NT2/D1 (cell line): ENCODE measurements around the gene GTF2F2.

ENCODE experiments used
- DNase-seq: peaks from one replicate; pipeline ENCODE4 v3.0.0-alpha.2; 2011; ENCODE audit warnings: low read depth, low spot score
- H3K27me3 ChIP-seq: 2 replicates; pipeline ENCODE4 v1.6.0; 2011; ENCODE audit warnings: mild to moderate bottlenecking; ENCODE audit not compliant: insufficient read length, insufficient read depth
- H3K36me3 ChIP-seq: 2 replicates; pipeline ENCODE4 v1.6.1; 2011; ENCODE audit warnings: mild to moderate bottlenecking, low read length, mixed read lengths; ENCODE audit not compliant: insufficient read depth, insufficient read length
- H3K4me1 ChIP-seq: 2 replicates; pipeline ENCODE4 v1.5.1; 2011; ENCODE audit not compliant: insufficient read depth, insufficient read length
- H3K4me3 ChIP-seq: 2 replicates; pipeline ENCODE4 v1.5.1; 2011; ENCODE audit warnings: low read depth; ENCODE audit not compliant: insufficient read length
- H3K9ac ChIP-seq: 2 replicates; pipeline ENCODE4 v1.6.0; 2011; ENCODE audit warnings: low read depth; ENCODE audit not compliant: insufficient read length
- H3K9me3 ChIP-seq: 2 replicates; pipeline ENCODE4 v1.5.1; 2011; ENCODE audit warnings: mild to moderate bottlenecking, low read length; ENCODE audit not compliant: insufficient read depth
- SUZ12 ChIP-seq: IDR thresholded peaks from 2 replicates; pipeline ENCODE4 v1.6.1; 2011; ENCODE audit not compliant: insufficient read length, insufficient read depth; ENCODE audit errors: extremely low read depth
- YY1 ChIP-seq: IDR thresholded peaks from 2 replicates; pipeline ENCODE4 v1.6.1; 2011; ENCODE audit not compliant: insufficient read length, insufficient read depth
- ZNF274 ChIP-seq: IDR thresholded peaks from 2 replicates; pipeline ENCODE4 v1.6.1; 2011; ENCODE audit warnings: mild to moderate bottlenecking, low read depth, low read length

Gene GTF2F2

DNA sequence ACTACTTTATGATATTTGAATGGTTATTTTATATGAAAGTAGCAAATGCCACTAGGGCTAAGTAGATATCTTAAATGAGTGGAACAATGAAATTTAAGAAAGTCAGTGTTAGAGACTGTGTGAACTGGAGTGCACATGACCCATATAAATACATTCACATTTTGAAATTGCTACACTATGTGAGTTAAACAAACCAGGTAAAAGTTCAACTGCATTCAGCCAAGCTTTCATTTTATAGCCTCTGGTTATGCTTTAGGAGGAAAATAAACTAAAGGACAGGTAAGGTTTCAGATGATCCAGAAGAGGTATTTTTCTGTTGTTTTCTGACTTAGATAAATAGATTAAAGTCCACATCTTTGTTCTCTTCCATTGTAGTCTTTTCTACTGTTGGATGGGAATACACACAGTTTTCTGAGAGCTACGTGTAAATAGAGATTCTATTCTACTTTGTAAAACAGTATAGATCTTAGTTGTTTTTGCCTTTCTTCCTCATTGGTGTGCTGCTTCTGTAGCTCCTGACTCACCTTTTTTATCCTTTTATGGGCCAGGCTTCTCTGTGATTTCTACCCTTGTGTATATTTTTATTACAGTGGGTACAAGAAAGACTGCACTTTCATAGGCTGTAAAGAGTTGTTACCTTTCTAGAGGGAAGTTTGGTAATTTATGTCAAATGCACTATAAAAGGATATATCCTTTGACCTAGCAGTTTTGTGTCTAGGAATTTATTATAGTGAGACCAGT, 135.1 kb downstream of the GTF2F2 start:
- TF ChIP-seq YY1 (no peak), ZNF274 (no peak), SUZ12 (no peak)
- H3K4me3 ChIP-seq, result no peak overlapping the region

DNA sequence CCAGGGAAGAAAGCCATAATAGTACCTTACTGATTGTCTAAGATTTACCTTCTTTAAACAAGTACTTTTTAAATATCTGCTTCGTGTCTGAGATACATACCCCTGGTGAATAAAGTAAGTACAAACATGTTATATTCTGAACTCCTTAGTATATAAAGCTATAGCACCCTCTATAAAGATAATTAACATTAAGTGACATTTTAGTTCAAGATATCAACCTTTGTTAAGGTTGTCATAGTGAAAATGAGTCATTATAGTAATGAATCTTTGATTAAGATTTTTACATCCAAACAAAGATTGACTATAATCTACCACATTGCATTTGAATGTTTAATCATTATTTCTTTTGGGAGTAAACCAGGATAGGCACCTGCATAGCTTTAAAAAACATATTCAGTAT, 135.9 kb downstream of the GTF2F2 start:
- Histone ChIP-seq H3K36me3 (peaks cover 16% of the 10 kb centered on the region), H3K9me3 (no peaks in the 10 kb centered on the region), H3K27me3 (no peaks in the 10 kb centered on the region), H3K9ac (no peak overlapping the region), H3K4me1 (no peaks in the 10 kb centered on the region), H3K4me3 (no peak overlapping the region)
- TF ChIP-seq YY1, result no peak
- no peak for TF ChIP-seq SUZ12
- TF ChIP-seq ZNF274, result no peak
- no peak for DNase-seq

More for the DNA sequence above, 135.1 kb downstream of the GTF2F2 start:
- no peak for DNase-seq
- Histone ChIP-seq H3K9me3 (no peaks in the 10 kb centered on the region), H3K9ac (no peak overlapping the region), H3K4me1 (no peaks in the 10 kb centered on the region), H3K36me3 (peaks cover 16% of the 10 kb centered on the region), H3K27me3 (no peaks in the 10 kb centered on the region)

DNA sequence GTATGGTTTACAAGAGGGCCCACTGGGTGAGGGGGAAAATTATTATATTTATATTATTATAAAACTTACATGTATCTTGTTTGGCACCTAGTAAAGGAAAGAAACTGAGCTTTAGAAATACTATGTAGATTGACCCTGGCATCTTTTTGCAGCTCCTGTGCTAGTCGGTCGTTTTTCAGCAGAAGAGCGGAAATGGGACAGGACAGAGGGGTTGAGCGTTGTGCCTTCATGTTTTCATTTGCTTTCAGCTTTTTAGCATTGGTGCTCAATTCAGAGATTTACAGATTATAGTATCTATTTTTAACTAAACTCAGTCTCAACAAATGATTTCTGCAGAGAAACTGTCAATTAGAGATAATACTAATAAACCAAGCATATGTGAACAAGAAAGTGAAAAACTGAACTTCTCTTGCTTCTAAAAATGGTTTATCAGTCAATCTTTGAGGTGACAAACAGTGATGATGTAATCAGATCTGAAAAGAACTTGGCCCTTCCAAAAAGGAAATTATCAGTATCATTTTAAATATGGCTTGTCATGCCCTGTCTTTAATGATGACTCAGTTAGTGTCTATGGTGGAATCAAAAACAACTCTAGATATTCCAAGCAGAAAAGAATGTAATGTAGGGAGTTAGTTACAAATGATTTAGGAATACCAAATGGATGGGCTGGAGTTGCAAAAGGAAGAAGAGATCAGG, 137.5 kb downstream of the GTF2F2 start:
- no peak for TF ChIP-seq ZNF274
- TF ChIP-seq YY1, result no peak
- TF ChIP-seq SUZ12, result no peak
- H3K4me1 ChIP-seq, result no peaks in the 10 kb centered on the region
- no peak overlapping the region for H3K4me3 ChIP-seq
- peaks cover 14% of the 10 kb centered on the region for H3K36me3 ChIP-seq
- no peaks in the 10 kb centered on the region for H3K27me3 ChIP-seq
- H3K9ac ChIP-seq, result no peak overlapping the region
- no peaks in the 10 kb centered on the region for H3K9me3 ChIP-seq
- DNase-seq, result no peak

DNA sequence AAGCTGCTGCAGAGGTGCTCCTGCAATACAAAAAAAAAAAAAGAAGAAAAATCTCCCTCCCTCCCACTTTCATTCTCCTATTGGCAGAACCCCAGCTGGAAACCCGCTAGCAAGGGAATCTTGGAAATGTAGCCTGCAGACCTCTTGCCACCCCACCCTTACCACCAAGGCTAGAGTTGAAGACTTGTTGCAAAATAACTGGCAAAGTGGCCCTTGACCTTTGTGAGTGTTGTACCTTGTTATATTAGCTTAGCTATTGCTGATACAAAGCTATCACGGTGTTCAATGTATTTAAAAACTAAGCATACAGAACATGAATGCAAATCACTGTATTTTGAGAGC, 138.0 kb downstream of the GTF2F2 start:
- no peak for DNase-seq
- no peak for TF ChIP-seq SUZ12
- TF ChIP-seq YY1, result no peak
- TF ChIP-seq ZNF274, result no peak
- no peaks in the 10 kb centered on the region for H3K9me3 ChIP-seq

DNA sequence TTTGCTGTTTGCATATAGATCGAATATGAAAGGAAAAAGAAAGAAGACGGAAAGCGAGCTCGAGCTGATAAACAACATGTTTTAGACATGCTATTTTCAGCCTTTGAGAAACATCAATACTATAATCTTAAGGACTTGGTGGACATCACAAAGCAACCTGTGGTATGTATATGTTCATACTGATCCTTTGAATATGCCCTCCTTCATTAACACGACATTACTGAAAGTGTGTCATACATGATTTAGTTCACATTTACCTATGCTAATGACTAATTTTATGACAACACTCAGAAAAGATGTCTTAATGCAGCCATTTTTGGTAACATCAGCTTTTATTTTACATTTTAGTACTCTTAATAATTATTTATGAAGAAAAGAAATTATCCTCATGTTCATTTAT, 146.9 kb downstream of the GTF2F2 start:
- H3K4me1 ChIP-seq, result peaks cover 1% of the 10 kb centered on the region
- H3K9me3 ChIP-seq, result no peaks in the 10 kb centered on the region
- H3K4me3 ChIP-seq, result no peak overlapping the region
- no peak for DNase-seq
- peaks cover 4% of the 10 kb centered on the region for H3K36me3 ChIP-seq
- H3K27me3 ChIP-seq, result no peaks in the 10 kb centered on the region
- no peak overlapping the region for H3K9ac ChIP-seq
- TF ChIP-seq ZNF274 (no peak), SUZ12 (no peak), YY1 (no peak)

More for the DNA sequence above, 138.0 kb downstream of the GTF2F2 start:
- H3K36me3 ChIP-seq, result peaks cover 8% of the 10 kb centered on the region
- H3K4me1 ChIP-seq, result no peaks in the 10 kb centered on the region
- H3K27me3 ChIP-seq, result no peaks in the 10 kb centered on the region
- no peak overlapping the region for H3K4me3 ChIP-seq
- no peak overlapping the region for H3K9ac ChIP-seq

DNA sequence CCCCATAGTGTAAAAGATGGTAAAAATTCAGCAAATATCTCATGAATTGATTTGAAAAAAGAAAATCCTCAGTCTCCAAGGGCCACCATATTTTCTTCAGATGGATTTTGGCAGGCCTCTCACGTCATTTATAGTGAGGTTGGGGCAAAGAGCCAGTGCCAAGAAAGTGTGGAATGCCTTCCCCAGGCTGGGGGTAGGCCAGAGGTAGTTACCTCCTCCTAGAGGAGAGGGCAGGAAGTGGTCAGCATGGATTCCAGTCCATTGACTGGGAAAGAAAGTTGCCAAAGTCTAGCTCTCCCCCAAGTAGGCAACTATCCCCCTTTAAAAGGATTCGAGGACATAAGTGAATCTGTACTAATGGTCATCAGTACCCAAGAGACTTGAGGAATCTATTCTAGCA, 148.9 kb downstream of the GTF2F2 start:
- DNase-seq, result no peak
- no peaks in the 10 kb centered on the region for H3K9me3 ChIP-seq
- no peaks in the 10 kb centered on the region for H3K27me3 ChIP-seq
- no peak for TF ChIP-seq SUZ12
- no peak for TF ChIP-seq YY1
- no peak for TF ChIP-seq ZNF274
- no peak overlapping the region for H3K4me3 ChIP-seq
- peaks cover 4% of the 10 kb centered on the region for H3K36me3 ChIP-seq
- peaks cover 1% of the 10 kb centered on the region for H3K4me1 ChIP-seq
- H3K9ac ChIP-seq, result no peak overlapping the region

DNA sequence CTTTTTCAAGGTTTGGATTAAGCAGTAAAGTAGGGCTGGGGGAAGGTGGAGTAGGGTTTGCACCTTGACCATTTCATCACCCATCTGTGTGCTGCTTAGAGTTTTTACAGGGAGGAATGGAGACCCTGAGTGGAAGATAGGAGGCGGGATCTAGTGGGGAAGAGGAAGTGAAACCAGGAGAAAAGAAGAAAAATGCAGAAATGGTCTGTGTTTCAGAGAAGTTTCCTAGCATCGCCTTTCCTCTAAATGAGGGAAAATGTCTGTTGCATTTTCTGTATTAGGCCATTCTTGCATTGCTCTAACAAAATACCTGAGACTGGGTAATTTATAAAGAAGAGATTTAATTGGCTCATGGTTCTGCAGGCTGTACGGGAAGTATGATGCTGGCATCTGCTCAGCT, 156.6 kb downstream of the GTF2F2 start:
- H3K27me3 ChIP-seq, result no peaks in the 10 kb centered on the region
- no peak for DNase-seq
- H3K9ac ChIP-seq, result no peak overlapping the region
- no peaks in the 10 kb centered on the region for H3K4me1 ChIP-seq
- no peak for TF ChIP-seq ZNF274
- TF ChIP-seq YY1, result no peak
- no peak for TF ChIP-seq SUZ12
- no peak overlapping the region for H3K4me3 ChIP-seq
- peaks cover 6% of the 10 kb centered on the region for H3K36me3 ChIP-seq
- H3K9me3 ChIP-seq, result no peaks in the 10 kb centered on the region
